ENCODE data around the gene ZNF385A. TPM values are rescaled to one million over a fixed set of nuclear protein-coding genes. Genes with fewer than 3 reads are reported as not detected.
A peak's percentile ranks its signal among the peaks of the same experiment; 100 is the strongest.
"Not testable (repeated sequence)": the region's sequence is repeated elsewhere in the genome, so short reads cannot be mapped to it uniquely, and the experiment has no call there.

ZNF385A gene
- total RNA-seq, 6 donors from 2014 or later: 18.5 to 43.8 (median 23.0) TPM

DNA sequence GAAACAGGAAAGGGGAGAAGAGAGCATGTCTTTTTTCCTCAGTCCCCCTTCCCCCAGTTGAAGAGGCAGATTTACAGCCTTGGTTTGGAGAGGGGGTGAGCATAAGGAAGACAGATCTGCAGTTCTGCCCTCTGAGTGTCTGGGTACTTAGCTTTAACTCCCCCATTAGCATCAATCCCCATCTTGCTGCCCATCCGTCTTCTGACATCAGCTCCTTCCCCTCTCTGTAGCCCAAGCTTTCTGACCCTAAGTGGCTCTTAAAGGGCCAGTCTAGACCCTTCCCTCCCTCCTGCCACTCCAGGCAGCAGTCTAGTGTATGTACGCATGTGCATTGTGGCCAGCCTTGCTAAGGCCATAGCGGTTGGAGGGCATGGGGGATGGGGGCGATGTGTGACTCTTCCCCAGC is 27.6 kb downstream of the ZNF385A start:
- ATAC-seq (ENCODE audit: low FRiP score in 2 of 2): no peak
- Histone ChIP-seq H3K27me3 (no peaks in the 10 kb centered on the region), H3K36me3 (peaks cover 0 to 7% (median 0%) of the 10 kb centered on the region in 4 donors), H3K4me3 (no peak overlapping the region), H3K9me3 (no peaks in the 10 kb centered on the region), H3K4me1 (peaks cover 16 to 58% (median 52%) of the 10 kb centered on the region in 4 donors), H3K27ac (peak overlapping the region in 2 of 4 donors; percentile 2 to 94)
- WGBS, 2 donors: 74 to 94% methylated on average over 4 of the region's 4 CpGs
- no peak for DNase-seq
- TF ChIP-seq POLR2AphosphoS5 (IDR thresholded peaks at IDR 0.05) (no peak), POLR2A (IDR thresholded peaks at IDR 0.05) (no peak)

- no peak for ATAC-seq (ENCODE audit: low FRiP score in 2 of 2)
- peak in 1 of 4 donors; percentile 86 for TF ChIP-seq EP300 (IDR thresholded peaks at IDR 0.05)
- TF ChIP-seq POLR2A (IDR thresholded peaks at IDR 0.05): no peak
- peak in 1 of 2 donors; percentile 41 for TF ChIP-seq POLR2AphosphoS5 (IDR thresholded peaks at IDR 0.05)
- no peak for TF ChIP-seq CTCF (IDR thresholded peaks at IDR 0.05)
- Histone ChIP-seq H3K27ac (peak overlapping the region in 3 of 4 donors; percentile 2 to 94 (median 34)), H3K9me3 (no peaks in the 10 kb centered on the region), H3K36me3 (peaks cover 0 to 14% (median 2%) of the 10 kb centered on the region in 4 donors), H3K4me1 (peaks cover 20 to 65% (median 59%) of the 10 kb centered on the region in 4 donors), H3K4me3 (no peak overlapping the region), H3K27me3 (no peaks in the 10 kb centered on the region)
- no peak for DNase-seq
- WGBS, 2 donors: 56 to 64% methylated on average over 3 of the region's 3 CpGs
Measured at GRCh38 chr12:54356228-54356627, 28.3 kb downstream of the ZNF385A start.

DNA sequence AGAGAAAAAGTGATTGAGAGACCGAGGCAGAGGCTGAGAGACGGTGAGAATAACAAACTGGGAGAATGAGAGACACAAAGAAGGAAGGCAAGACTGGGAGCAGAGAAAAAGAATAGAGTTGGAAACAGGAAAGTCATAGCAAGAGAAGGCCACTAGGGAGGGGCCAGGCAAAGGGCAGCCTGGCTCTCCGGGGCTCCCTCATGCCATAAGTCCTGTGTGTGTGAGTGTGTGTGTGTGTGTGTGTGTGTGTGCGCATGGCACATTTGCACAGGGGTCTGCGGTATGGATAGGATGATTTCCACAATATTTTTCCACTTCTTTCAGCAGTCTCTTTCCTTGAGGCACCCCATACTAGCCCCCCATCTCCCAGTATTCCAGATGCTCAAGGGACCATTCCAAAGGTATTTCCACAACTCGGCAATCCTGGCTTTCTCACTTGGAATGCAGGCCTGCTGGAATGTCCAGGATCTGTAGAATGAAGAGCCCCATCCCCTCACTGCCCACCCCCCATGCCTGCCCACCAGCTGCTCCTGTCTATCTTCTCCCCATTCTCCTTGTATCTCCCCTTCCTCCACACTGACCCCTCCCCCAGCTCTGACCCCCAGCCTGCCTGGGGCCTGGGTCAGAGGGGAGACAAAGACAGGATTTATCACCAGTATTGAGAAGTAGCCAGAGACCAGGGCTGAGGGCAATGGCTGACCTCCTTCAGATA is 29.3 kb downstream of the ZNF385A start:
- Histone ChIP-seq H3K27ac (peak overlapping the region in 3 of 4 donors; percentile 2 to 94 (median 34)), H3K36me3 (peaks cover 0 to 24% (median 8%) of the 10 kb centered on the region in 4 donors), H3K9me3 (no peaks in the 10 kb centered on the region), H3K27me3 (no peaks in the 10 kb centered on the region), H3K4me1 (peaks cover 20 to 68% (median 59%) of the 10 kb centered on the region in 4 donors), H3K4me3 (no peak overlapping the region)
- ATAC-seq (ENCODE audit: low FRiP score in 2 of 2): no peak
- 68 to 73% methylated on average over 6 of the region's 6 CpGs for WGBS, 2 donors
- no peak for DNase-seq
- TF ChIP-seq EP300 (IDR thresholded peaks at IDR 0.05) (no peak), POLR2A (IDR thresholded peaks at IDR 0.05) (no peak), POLR2AphosphoS5 (IDR thresholded peaks at IDR 0.05) (no peak), CTCF (IDR thresholded peaks at IDR 0.05) (no peak)

- 77 to 78% methylated on average over 7 of the region's 7 CpGs for WGBS, 2 donors
- ATAC-seq (ENCODE audit: low FRiP score in 2 of 2); H3K4me3 ChIP-seq; H3K9me3 ChIP-seq; DNase-seq; H3K27me3 ChIP-seq: not testable (repeated sequence)
- H3K27ac ChIP-seq: peak overlapping the region in 3 of 4 donors; percentile 61 to 75 (median 64)
- H3K4me1 ChIP-seq: peaks cover 14 to 64% (median 56%) of the 10 kb centered on the region in 4 donors
- peaks cover 5 to 34% (median 18%) of the 10 kb centered on the region in 4 donors for H3K36me3 ChIP-seq
Measured at GRCh38 chr12:54354271-54354670, 30.3 kb downstream of the ZNF385A start.

DNA sequence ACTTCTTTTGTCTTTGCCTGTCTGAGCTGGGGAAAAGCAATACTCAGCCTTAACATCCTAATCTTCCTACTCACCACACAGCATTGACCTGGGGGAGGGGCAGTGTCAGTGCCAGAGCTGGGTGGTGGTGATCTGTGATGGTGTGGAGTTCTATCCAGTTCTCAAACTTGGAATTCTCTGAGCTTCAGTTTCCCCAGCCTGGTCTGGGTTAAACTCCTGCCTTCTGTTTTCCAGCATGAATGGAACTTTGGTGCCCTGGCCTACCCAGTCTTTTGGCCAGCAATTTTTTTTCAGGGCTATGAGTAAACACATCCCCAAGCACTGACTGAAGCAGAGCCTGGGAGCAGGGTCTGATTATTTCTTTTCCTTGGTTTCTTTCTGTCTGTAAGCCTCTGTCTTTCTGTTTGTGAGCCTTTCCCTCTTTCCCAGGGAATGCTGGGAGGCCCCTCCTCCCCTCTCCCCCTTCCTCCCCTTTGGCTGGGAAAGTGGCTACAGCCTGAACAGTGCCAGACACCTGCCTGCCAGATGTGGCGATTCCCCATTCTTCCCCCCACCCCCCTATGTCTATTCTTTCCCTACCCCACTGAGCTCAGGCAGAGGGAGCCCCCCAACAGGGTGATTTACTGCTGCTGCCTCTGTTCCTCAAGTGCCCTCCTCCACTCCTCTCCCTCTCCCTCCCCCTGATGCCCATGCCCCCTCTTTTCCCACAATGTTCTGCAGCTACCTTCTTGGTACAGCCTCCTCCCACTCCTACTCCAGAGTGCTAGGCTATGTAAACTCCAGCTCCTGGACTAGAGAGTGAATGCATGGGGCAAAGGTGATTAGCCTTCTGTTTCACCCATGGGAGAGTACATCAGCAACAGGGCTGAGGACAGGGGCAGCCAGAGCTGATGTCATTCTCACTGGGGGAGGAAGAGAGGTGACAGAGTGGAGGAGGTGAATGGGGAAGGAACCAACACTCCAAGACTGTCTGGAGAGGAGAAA is 31.4 kb downstream of the ZNF385A start:
- WGBS, 2 donors: 33 to 57% methylated on average over 1 of the region's 1 CpG
- Histone ChIP-seq H3K4me1 (peaks cover 10 to 60% (median 51%) of the 10 kb centered on the region in 4 donors), H3K9me3 (no peaks in the 10 kb centered on the region), H3K4me3 (no peak overlapping the region), H3K27me3 (no peaks in the 10 kb centered on the region), H3K27ac (peak overlapping the region; percentile 53 to 75 (median 62)), H3K36me3 (peaks cover 10 to 45% (median 29%) of the 10 kb centered on the region in 4 donors)
- peak; percentile 40 to 64 for ATAC-seq (ENCODE audit: low FRiP score in 2 of 2)
- TF ChIP-seq POLR2AphosphoS5 (IDR thresholded peaks at IDR 0.05) (no peak), EP300 (IDR thresholded peaks at IDR 0.05) (no peak), CTCF (IDR thresholded peaks at IDR 0.05) (no peak), POLR2A (IDR thresholded peaks at IDR 0.05) (peak in 1 of 4 donors; percentile 12)
- DNase-seq: peak in 1 of 2 donors; percentile 73

Data from upper lobe of left lung (tissue), 6 donors.